ENCODE results near the gene RASL11A. TPM values are rescaled to one million over a fixed set of nuclear protein-coding genes. Genes with fewer than 3 reads are reported as not detected.

Gene RASL11A
- polyA plus RNA-seq, 4 donors: 8.2 to 35.6 (median 29.5) TPM

Other genes starting within 250 kb of the RASL11A start
- gene USP12, start 99.0 kb upstream of the RASL11A start, polyA plus RNA-seq (ENCODE audit: insufficient read length in 4 of 4): 10 to 100 TPM; 27.6 to 40.2 (median 33.6) TPM
- 1,000 to 10,000 TPM in 1 of 4 donors, 100 to 1,000 TPM in 3; 650 to 1,049 (median 770) TPM for gene RPL21, start 19.3 kb upstream of the RASL11A start, polyA plus RNA-seq (ENCODE audit: insufficient read length in 4 of 4)
- gene GTF3A, start 153.8 kb downstream of the RASL11A start, polyA plus RNA-seq (ENCODE audit: insufficient read length in 4 of 4): 10 to 100 TPM; 79.0 to 94.7 (median 89.0) TPM
- 10 to 100 TPM; 58.8 to 83.5 (median 79.8) TPM for gene MTIF3, start 179.7 kb downstream of the RASL11A start, polyA plus RNA-seq (ENCODE audit: insufficient read length in 4 of 4)